Spleen (tissue), 7 donors: Measurements from ENCODE around the gene SKAP2.

Experiments
- CTCF ChIP-seq, 11 experiments: fragments of 200-600 bp in 7 of 11; fragments of 450-650 bp in 4 of 11; sonication (generic) in 4 of 11; IDR thresholded peaks in 8 of 11; conservative IDR thresholded peaks in 3 of 11; 1 replicate in 7 of 11; 2 replicates in 4 of 11; pipeline versions ENCODE4 v1.4.0 to v1.8.0; 2016 to 2021; ENCODE audit warnings: antibody characterized with exemption in 11 of 11, inconsistent platforms in 4 of 11, mild to moderate bottlenecking in 1 of 11
- POLR2A ChIP-seq, 3 donors: fragments of 450-650 bp; IDR thresholded peaks; one replicate each; pipeline ENCODE4 v1.5.1; 2017; ENCODE audit warnings: antibody characterized with exemption in 3 of 3, mild to moderate bottlenecking in 1 of 3
- donor health status: DM: no; HTN: no; CAD: no; lungs with moderate emphysema.
- donor health status: DM: no; HTN: no; CAD: no.
- donor health status: DM: no; HTN: no; CAD: no.

- TF ChIP-seq CTCF (IDR thresholded peaks at IDR 0.05 in 8 of 11, conservative IDR thresholded peaks at IDR 0.05 in 3 of 11) (no peak), POLR2A (IDR thresholded peaks at IDR 0.05) (no peak)
Observed at GRCh38 chr7:26683277-26683676, 181.1 kb downstream of the SKAP2 start.
